Measurements from ENCODE around the gene WWC1.

The WWC1 gene

GRCh38 chr5:168446983-168447619 is 155.7 kb downstream of the WWC1 start:
- H3K36me3 ChIP-seq (ENCODE audit: control insufficient read depth in 1 of 2, insufficient read depth in 2 of 2, low read depth in 1 of 2, low read length in 2 of 2) = peaks cover 3 to 10% of the 10 kb centered on the region in 2 experiments
- H3K27me3 ChIP-seq (ENCODE audit: control insufficient read depth in 1 of 2, insufficient read depth in 1 of 2, low read length in 2 of 2) = no peaks in the 10 kb centered on the region
- no peak overlapping the region for H3K4me3 ChIP-seq (ENCODE audit: insufficient read depth in 1 of 2, low read depth in 1 of 2, low read length in 2 of 2)
- 92% methylated on average over 10 of the region's 10 CpGs for WGBS
- H2AK5ac ChIP-seq (ENCODE audit: low read length, severe bottlenecking) = no peak overlapping the region
- no peak overlapping the region for H4K91ac ChIP-seq (ENCODE audit: low read length)
- no peak overlapping the region for H2BK12ac ChIP-seq (ENCODE audit: low read length in 2 of 2)
- no peak overlapping the region for H3K4ac ChIP-seq (ENCODE audit: low read depth in 1 of 2, low read length in 2 of 2)
- no peak for DNase-seq
- no peak overlapping the region for H2BK120ac ChIP-seq (ENCODE audit: low read depth, low read length)
- no peak overlapping the region for H3K27ac ChIP-seq (ENCODE audit: low read length, poor library complexity, severe bottlenecking)
- H3K4me2 ChIP-seq (ENCODE audit: low read length, poor library complexity, severe bottlenecking) = no peak overlapping the region
- H3K4me1 ChIP-seq (ENCODE audit: control insufficient read depth, insufficient read depth, low read depth, low read length) = no peaks in the 10 kb centered on the region
- H2AFZ ChIP-seq (ENCODE audit: low read depth, low read length) = no peak overlapping the region
- no peak overlapping the region for H2BK15ac ChIP-seq (ENCODE audit: low read depth, poor library complexity, severe bottlenecking)
- H3K9ac ChIP-seq (ENCODE audit: low read length) = no peak overlapping the region
- no peak overlapping the region for H3K14ac ChIP-seq (ENCODE audit: low read length in 2 of 2)
- no peak overlapping the region for H4K8ac ChIP-seq (ENCODE audit: low read length)
- H3K79me1 ChIP-seq (replicated peaks; ENCODE audit: low read length, poor library complexity, severe bottlenecking) = no peaks in the 10 kb centered on the region
- H3K18ac ChIP-seq (ENCODE audit: low read depth in 1 of 2, low read length in 2 of 2) = no peak overlapping the region
- H2BK5ac ChIP-seq (ENCODE audit: low read depth, low read length, poor library complexity, severe bottlenecking) = no peak overlapping the region
- no peak overlapping the region for H3K23ac ChIP-seq (ENCODE audit: low read length in 2 of 2)
- no peaks in the 10 kb centered on the region for H3K9me3 ChIP-seq (ENCODE audit: control insufficient read depth, low read length)

GRCh38 chr5:168447808-168448207 is 156.4 kb downstream of the WWC1 start:
- H3K14ac ChIP-seq (ENCODE audit: low read length in 2 of 2) = no peak overlapping the region
- H3K9me3 ChIP-seq (ENCODE audit: control insufficient read depth, low read length) = no peaks in the 10 kb centered on the region
- H2BK12ac ChIP-seq (ENCODE audit: low read length in 2 of 2) = no peak overlapping the region
- no peak overlapping the region for H3K27ac ChIP-seq (ENCODE audit: low read length, poor library complexity, severe bottlenecking)
- H3K4me2 ChIP-seq (ENCODE audit: low read length, poor library complexity, severe bottlenecking) = no peak overlapping the region
- no peak overlapping the region for H3K4ac ChIP-seq (ENCODE audit: low read depth in 1 of 2, low read length in 2 of 2)
- peaks cover 3 to 10% of the 10 kb centered on the region in 2 experiments for H3K36me3 ChIP-seq (ENCODE audit: control insufficient read depth in 1 of 2, insufficient read depth in 2 of 2, low read depth in 1 of 2, low read length in 2 of 2)
- no peak overlapping the region for H4K91ac ChIP-seq (ENCODE audit: low read length)
- no peaks in the 10 kb centered on the region for H3K4me1 ChIP-seq (ENCODE audit: control insufficient read depth, insufficient read depth, low read depth, low read length)
- H2AFZ ChIP-seq (ENCODE audit: low read depth, low read length) = no peak overlapping the region
- H3K4me3 ChIP-seq (ENCODE audit: insufficient read depth in 1 of 2, low read depth in 1 of 2, low read length in 2 of 2) = no peak overlapping the region
- H2BK5ac ChIP-seq (ENCODE audit: low read depth, low read length, poor library complexity, severe bottlenecking) = no peak overlapping the region
- H3K23ac ChIP-seq (ENCODE audit: low read length in 2 of 2) = peak overlapping the region in 1 of 2 experiments; percentile 53
- H2BK15ac ChIP-seq (ENCODE audit: low read depth, poor library complexity, severe bottlenecking) = peak overlapping the region; percentile 23
- WGBS = 90% methylated on average over 4 of the region's 4 CpGs
- no peaks in the 10 kb centered on the region for H3K79me1 ChIP-seq (replicated peaks; ENCODE audit: low read length, poor library complexity, severe bottlenecking)
- H3K27me3 ChIP-seq (ENCODE audit: control insufficient read depth in 1 of 2, insufficient read depth in 1 of 2, low read length in 2 of 2) = no peaks in the 10 kb centered on the region
- H2AK5ac ChIP-seq (ENCODE audit: low read length, severe bottlenecking) = no peak overlapping the region
- no peak overlapping the region for H3K18ac ChIP-seq (ENCODE audit: low read depth in 1 of 2, low read length in 2 of 2)
- no peak for DNase-seq
- no peak overlapping the region for H3K9ac ChIP-seq (ENCODE audit: low read length)
- no peak overlapping the region for H4K8ac ChIP-seq (ENCODE audit: low read length)
- no peak overlapping the region for H2BK120ac ChIP-seq (ENCODE audit: low read depth, low read length)

GRCh38 chr5:168449166-168449565 is 157.7 kb downstream of the WWC1 start:
- H3K23ac ChIP-seq (ENCODE audit: low read length in 2 of 2) = no peak overlapping the region
- peaks cover 5 to 8% of the 10 kb centered on the region in 2 experiments for H3K36me3 ChIP-seq (ENCODE audit: control insufficient read depth in 1 of 2, insufficient read depth in 2 of 2, low read depth in 1 of 2, low read length in 2 of 2)
- H3K4me1 ChIP-seq (ENCODE audit: control insufficient read depth, insufficient read depth, low read depth, low read length) = no peaks in the 10 kb centered on the region
- no peak overlapping the region for H3K4me3 ChIP-seq (ENCODE audit: insufficient read depth in 1 of 2, low read depth in 1 of 2, low read length in 2 of 2)
- no peaks in the 10 kb centered on the region for H3K27me3 ChIP-seq (ENCODE audit: control insufficient read depth in 1 of 2, insufficient read depth in 1 of 2, low read length in 2 of 2)
- no peak overlapping the region for H2AK5ac ChIP-seq (ENCODE audit: low read length, severe bottlenecking)
- H3K14ac ChIP-seq (ENCODE audit: low read length in 2 of 2) = no peak overlapping the region
- H2BK120ac ChIP-seq (ENCODE audit: low read depth, low read length) = no peak overlapping the region
- H3K4ac ChIP-seq (ENCODE audit: low read depth in 1 of 2, low read length in 2 of 2) = no peak overlapping the region
- no peak overlapping the region for H2BK5ac ChIP-seq (ENCODE audit: low read depth, low read length, poor library complexity, severe bottlenecking)
- no peak for DNase-seq
- H2AFZ ChIP-seq (ENCODE audit: low read depth, low read length) = no peak overlapping the region
- WGBS = 91% methylated on average over 2 of the region's 2 CpGs
- H3K79me1 ChIP-seq (replicated peaks; ENCODE audit: low read length, poor library complexity, severe bottlenecking) = no peaks in the 10 kb centered on the region
- H3K9me3 ChIP-seq (ENCODE audit: control insufficient read depth, low read length) = no peaks in the 10 kb centered on the region
- no peak overlapping the region for H2BK12ac ChIP-seq (ENCODE audit: low read length in 2 of 2)
- no peak overlapping the region for H2BK15ac ChIP-seq (ENCODE audit: low read depth, poor library complexity, severe bottlenecking)
- H3K4me2 ChIP-seq (ENCODE audit: low read length, poor library complexity, severe bottlenecking) = no peak overlapping the region
- no peak overlapping the region for H4K91ac ChIP-seq (ENCODE audit: low read length)
- H3K27ac ChIP-seq (ENCODE audit: low read length, poor library complexity, severe bottlenecking) = no peak overlapping the region
- no peak overlapping the region for H3K9ac ChIP-seq (ENCODE audit: low read length)
- H4K8ac ChIP-seq (ENCODE audit: low read length) = no peak overlapping the region
- H3K18ac ChIP-seq (ENCODE audit: low read depth in 1 of 2, low read length in 2 of 2) = no peak overlapping the region

- 100% methylated on average over 2 of the region's 3 CpGs for WGBS
- no peak for DNase-seq
- no peak overlapping the region for H3K14ac ChIP-seq (ENCODE audit: low read length in 2 of 2)
- H2BK5ac ChIP-seq (ENCODE audit: low read depth, low read length, poor library complexity, severe bottlenecking) = no peak overlapping the region
- H3K4me2 ChIP-seq (ENCODE audit: low read length, poor library complexity, severe bottlenecking) = no peak overlapping the region
- no peak overlapping the region for H2AFZ ChIP-seq (ENCODE audit: low read depth, low read length)
- H3K79me1 ChIP-seq (replicated peaks; ENCODE audit: low read length, poor library complexity, severe bottlenecking) = no peaks in the 10 kb centered on the region
- no peak overlapping the region for H2BK120ac ChIP-seq (ENCODE audit: low read depth, low read length)
- no peak overlapping the region for H3K23ac ChIP-seq (ENCODE audit: low read length in 2 of 2)
- H3K18ac ChIP-seq (ENCODE audit: low read depth in 1 of 2, low read length in 2 of 2) = no peak overlapping the region
- peaks cover 0 to 13% of the 10 kb centered on the region in 2 experiments for H3K36me3 ChIP-seq (ENCODE audit: control insufficient read depth in 1 of 2, insufficient read depth in 2 of 2, low read depth in 1 of 2, low read length in 2 of 2)
- H2BK15ac ChIP-seq (ENCODE audit: low read depth, poor library complexity, severe bottlenecking) = no peak overlapping the region
- H3K4ac ChIP-seq (ENCODE audit: low read depth in 1 of 2, low read length in 2 of 2) = no peak overlapping the region
- H3K9me3 ChIP-seq (ENCODE audit: control insufficient read depth, low read length) = no peaks in the 10 kb centered on the region
- H3K27ac ChIP-seq (ENCODE audit: low read length, poor library complexity, severe bottlenecking) = no peak overlapping the region
- no peak overlapping the region for H3K4me3 ChIP-seq (ENCODE audit: insufficient read depth in 1 of 2, low read depth in 1 of 2, low read length in 2 of 2)
- H2BK12ac ChIP-seq (ENCODE audit: low read length in 2 of 2) = no peak overlapping the region
- H4K8ac ChIP-seq (ENCODE audit: low read length) = no peak overlapping the region
- no peak overlapping the region for H2AK5ac ChIP-seq (ENCODE audit: low read length, severe bottlenecking)
- H3K27me3 ChIP-seq (ENCODE audit: control insufficient read depth in 1 of 2, insufficient read depth in 1 of 2, low read length in 2 of 2) = no peaks in the 10 kb centered on the region
- no peak overlapping the region for H3K9ac ChIP-seq (ENCODE audit: low read length)
- no peak overlapping the region for H4K91ac ChIP-seq (ENCODE audit: low read length)
- H3K4me1 ChIP-seq (ENCODE audit: control insufficient read depth, insufficient read depth, low read depth, low read length) = peaks cover 2% of the 10 kb centered on the region
These were observed 160.1 kb downstream of the WWC1 start for GRCh38 chr5:168451565-168451964.

All from mesenchymal stem cell (in vitro differentiated cells and primary cell).